ENCODE data around the gene RASSF5. TPM values are rescaled to one million over a fixed set of nuclear protein-coding genes. Genes with fewer than 3 reads are reported as not detected.

The RASSF5 gene
- total and polyA plus RNA-seq, 3 donors from 2014 or later, result 4.3 to 8.4 (median 5.9) TPM

GRCh38 chr1:206584683-206585082, 77.4 kb downstream of the RASSF5 start:
- no peaks in the 10 kb centered on the region for H3K9me3 ChIP-seq

GRCh38 chr1:206586501-206587445, 79.4 kb downstream of the RASSF5 start:
- no peak for TF ChIP-seq POLR2A (IDR thresholded peaks at IDR 0.05)
- TF ChIP-seq CTCF (IDR thresholded peaks at IDR 0.05), result no peak
- Histone ChIP-seq H3K4me3 (no peak overlapping the region), H3K9me3 (no peaks in the 10 kb centered on the region), H3K4me1 (peaks cover 2% of the 10 kb centered on the region), H3K27ac (no peak overlapping the region), H3K36me3 (ENCODE audit: low read depth, missing control alignments) (no peaks in the 10 kb centered on the region), H3K27me3 (no peaks in the 10 kb centered on the region)
- intact Hi-C loops (cut with DNase I; ENCODE audit: low total_unique reads), result loop anchor here (10.0 kb wide), 1 partner anchor 92 kb away; no protein-coding TSS in a partner anchor
- 84 to 88% methylated on average over 13 of the region's 13 CpGs for WGBS, 2 donors
- no peak for DNase-seq

More at GRCh38 chr1:206584683-206585082, 77.4 kb downstream of the RASSF5 start:
- H3K4me1 ChIP-seq, result peaks cover 2% of the 10 kb centered on the region
- 68 to 77% methylated on average over 1 to 4 of the region's 4 CpGs for WGBS, 2 donors
- no peaks in the 10 kb centered on the region for H3K36me3 ChIP-seq (ENCODE audit: low read depth, missing control alignments)
- no peak overlapping the region for H3K27ac ChIP-seq
- H3K27me3 ChIP-seq, result no peaks in the 10 kb centered on the region
- TF ChIP-seq CTCF (IDR thresholded peaks at IDR 0.05), result no peak
- no peak for TF ChIP-seq POLR2A (IDR thresholded peaks at IDR 0.05)
- intact Hi-C loops (cut with DNase I; ENCODE audit: low total_unique reads), result loop anchor here (10.0 kb wide), 1 partner anchor 90 kb away; no protein-coding TSS in a partner anchor
- H3K4me3 ChIP-seq, result no peak overlapping the region
- no peak for DNase-seq

GRCh38 chr1:206587904-206588303, 80.6 kb downstream of the RASSF5 start:
- Histone ChIP-seq H3K4me1 (peaks cover 2% of the 10 kb centered on the region), H3K27me3 (no peaks in the 10 kb centered on the region), H3K36me3 (ENCODE audit: low read depth, missing control alignments) (no peaks in the 10 kb centered on the region), H3K27ac (no peak overlapping the region), H3K9me3 (no peaks in the 10 kb centered on the region), H3K4me3 (no peak overlapping the region)
- DNase-seq, result no peak
- 82 to 85% methylated on average over 14 of the region's 14 CpGs for WGBS, 2 donors
- intact Hi-C loops (cut with DNase I; ENCODE audit: low total_unique reads), result loop anchor here (10.0 kb wide), 1 partner anchor 93 kb away; no protein-coding TSS in a partner anchor
- TF ChIP-seq POLR2A (IDR thresholded peaks at IDR 0.05), result no peak
- TF ChIP-seq CTCF (IDR thresholded peaks at IDR 0.05), result no peak

GRCh38 chr1:206588492-206588891, 81.2 kb downstream of the RASSF5 start:
- no peak for DNase-seq
- H3K27ac ChIP-seq, result no peak overlapping the region
- intact Hi-C loops (cut with DNase I; ENCODE audit: low total_unique reads), result loop anchor here (10.0 kb wide), 1 partner anchor 94 kb away; no protein-coding TSS in a partner anchor
- no peaks in the 10 kb centered on the region for H3K9me3 ChIP-seq
- H3K4me3 ChIP-seq, result no peak overlapping the region
- H3K27me3 ChIP-seq, result no peaks in the 10 kb centered on the region
- no peak for TF ChIP-seq POLR2A (IDR thresholded peaks at IDR 0.05)
- no peak for TF ChIP-seq CTCF (IDR thresholded peaks at IDR 0.05)
- H3K36me3 ChIP-seq (ENCODE audit: low read depth, missing control alignments), result no peaks in the 10 kb centered on the region
- no peaks in the 10 kb centered on the region for H3K4me1 ChIP-seq
- 73 to 82% methylated on average over 6 of the region's 6 CpGs for WGBS, 2 donors
